K562 (cell line): ENCODE data around the gene RBBP5. TPM values are rescaled to one million over a fixed set of nuclear protein-coding genes. Genes with fewer than 3 reads are reported as not detected.

Experiments used
- ATAC-seq: fragments of 200-7000 bp; cut with Tn5 transposase; 3 replicates; pipeline ENCODE4 v1.9.1; 2020; ENCODE audit warnings: moderate library complexity
- BruUV-seq: library from RNA; stranded (reverse); fragments of 400-500 nt; replicated peaks from 2 replicates; lab custom pipeline; 2021; lab: Mats Ljungman, UMichigan
- CTCF ChIA-PET: fragments of 300-600 bp; formaldehyde crosslinking; extraction: SDS; loops from one replicate; lab custom pipeline; 2021; ENCODE audit warnings: low intra/inter-chr PET ratio; lab: Yijun Ruan, JAX
- POLR2A ChIA-PET: fragments of 300-600, 350-650 bp; sonication (Branson Sonifier 250); formaldehyde crosslinking; extraction: SDS; loops from one replicate; lab custom pipeline; 2021; ENCODE audit warnings: antibody characterized with exemption, inconsistent platforms; lab: Yijun Ruan, JAX
- DNase-seq, 4 experiments: peaks; one replicate each; pipeline versions ENCODE4 v3.0.0 to v3.0.0-alpha.2; 2011 to 2018; ENCODE audit warnings: low spot score in 3 of 4, mixed read lengths in 3 of 4; ENCODE audit errors: extremely low read depth in 1 of 4
- FAIRE-seq: peaks from 2 replicates; lab custom pipeline; 2011; peaks lifted over from hg19 to GRCh38; lab: Jason Lieb, UNC
- H2AFZ ChIP-seq: 2 replicates; pipeline ENCODE4 v1.6.0; 2011; ENCODE audit warnings: low read depth, low read length, control low read depth, inconsistent platforms
- H3K27ac ChIP-seq: fragments of 200-600 bp; 3 replicates; pipeline ENCODE4 v1.8.0; 2011; ENCODE audit warnings: low read depth, mild to moderate bottlenecking, control low read depth, inconsistent platforms, low read length, moderate library complexity, mixed read lengths; ENCODE audit errors: extremely low read depth
- H3K27me3 ChIP-seq, 2 experiments: fragments of 300-600 bp in 1 of 2; 2 replicates in 1 of 2; 3 replicates in 1 of 2; pipeline versions ENCODE4 v1.6.0 to v1.8.0; 2011; ENCODE audit warnings: inconsistent platforms in 2 of 2, low read length in 2 of 2, mild to moderate bottlenecking in 1 of 2, mixed read lengths in 1 of 2, moderate library complexity in 1 of 2; ENCODE audit not compliant: control insufficient read depth in 2 of 2, insufficient read depth in 2 of 2
- H3K36me3 ChIP-seq: fragments of 300-600 bp; 3 replicates; pipeline ENCODE4 v1.8.0; 2011; ENCODE audit warnings: mild to moderate bottlenecking, low read length, inconsistent platforms; ENCODE audit not compliant: control insufficient read depth, insufficient read depth
- H3K4me1 ChIP-seq, 2 experiments: fragments of 200-600 bp in 1 of 2; replicated peaks in 1 of 2; 2 replicates in 1 of 2; 3 replicates in 1 of 2; pipeline versions ENCODE4 v1.5.1 to v1.8.0; 2011; ENCODE audit warnings: inconsistent platforms in 2 of 2, low read length in 2 of 2, mild to moderate bottlenecking in 1 of 2, mixed read lengths in 1 of 2, moderate library complexity in 1 of 2; ENCODE audit not compliant: control insufficient read depth in 2 of 2, insufficient read depth in 2 of 2
- H3K4me2 ChIP-seq: 2 replicates; pipeline ENCODE4 v1.6.1; 2011; ENCODE audit warnings: low read length, control low read depth, inconsistent platforms, mixed read lengths; ENCODE audit not compliant: insufficient read depth
- H3K4me3 ChIP-seq: fragments of 200-600 bp; sonication (generic), shearing (Covaris generic); 2 replicates; pipeline ENCODE4 v1.5.1; 2016; ENCODE audit warnings: control low read depth, inconsistent platforms
- H3K79me2 ChIP-seq: fragments of 200-600 bp; 3 replicates; pipeline ENCODE4 v1.8.0; 2011; ENCODE audit warnings: low read length, inconsistent platforms; ENCODE audit not compliant: control insufficient read depth, insufficient read depth
- H3K9ac ChIP-seq, 2 experiments: 2 replicates each; pipeline versions ENCODE4 v1.6.0 to v1.6.1; 2011; ENCODE audit warnings: low read depth in 2 of 2, low read length in 2 of 2, control low read depth in 1 of 2, inconsistent platforms in 1 of 2, mild to moderate bottlenecking in 1 of 2, mixed read lengths in 1 of 2; ENCODE audit not compliant: insufficient read depth in 1 of 2
- H3K9me1 ChIP-seq: one replicate; pipeline ENCODE4 v1.6.0; 2011; ENCODE audit warnings: inconsistent platforms, mild to moderate bottlenecking, low read length, moderate library complexity; ENCODE audit not compliant: control insufficient read depth, insufficient read depth
- H3K9me3 ChIP-seq: replicated peaks from 2 replicates; pipeline ENCODE4 v1.5.1; 2011; ENCODE audit warnings: low read depth, low read length, inconsistent platforms; ENCODE audit not compliant: control insufficient read depth, insufficient read depth
- H4K20me1 ChIP-seq: replicated peaks from 2 replicates; pipeline ENCODE4 v1.6.1; 2011; ENCODE audit warnings: low read length, inconsistent platforms, mixed read lengths; ENCODE audit not compliant: control insufficient read depth, insufficient read depth
- ELK1 ChIP-seq: sonication (generic); formaldehyde crosslinking; IDR thresholded peaks from 2 replicates; pipeline ENCODE4 v1.8.1; 2022; ENCODE audit warnings: missing genetic modification reagents
- TCFL5 ChIP-seq: fragments of 250-450 bp; sonication (Bioruptor Pico); conservative IDR thresholded peaks from 2 replicates; pipeline ENCODE4 v1.6.1; 2021; ENCODE audit warnings: mild to moderate bottlenecking, moderate library complexity, matching md5 sums
- ZBTB40 ChIP-seq, 2 experiments: fragments of 450-650 bp in 1 of 2; sonication (generic) in 1 of 2; formaldehyde crosslinking in 1 of 2; IDR thresholded peaks; 2 replicates each; pipeline versions ENCODE4 v1.7.1 to v1.9.0; 2016 to 2022; ENCODE audit warnings: inconsistent platforms in 1 of 2, mild to moderate bottlenecking in 1 of 2, missing genetic modification reagents in 1 of 2
- WGBS: fragments of 100-300 bp; shearing (Covaris generic); methylation state at CpG from one replicate; pipeline ENCODE4 v1.1.6; 2016; ENCODE audit warnings: low coverage, mixed read lengths; ENCODE audit not compliant: insufficient coverage; ENCODE audit errors: missing lambda C conversion rate; 5-methylcytosine and 5-hydroxymethylcytosine counted together
- in situ Hi-C: fragments of 300-500 bp; cut with MboI; formaldehyde crosslinking; loops from 4 replicates; pipeline ENCODE4 v1.15.0; 2018; ENCODE audit warnings: inconsistent platforms, mixed read lengths
- intact Hi-C: fragments of 100-400 bp; cut with micrococcal nuclease; formaldehyde crosslinking; loops from 2 replicates; pipeline ENCODE4 v1.14.2; 2022
- polyA plus RNA-seq, 8 experiments: library from polyadenylated mRNA; depleted of rRNA in 4 of 8; stranded (reverse) in 5 of 8; unstranded in 3 of 8; fragments of >200 nt; fragmentation: Nextera tagmentation in 2 of 8; fragmentation: Illumina TruSeq in 1 of 8; extraction: Ambion mirVana in 2 of 8; extraction: Trizol in 1 of 8; gene quantifications; 2 replicates each; pipeline versions ENCODE4 v1.2.1 to v1.2.3, GENCODE V29; 2011 to 2014; ENCODE audit warnings: inconsistent platforms in 1 of 8, missing spikeins in 1 of 8
- total RNA-seq, 7 experiments: library from RNA; depleted of rRNA in 6 of 7; stranded (reverse); fragments of >200 nt in 6 of 7; fragmentation: Illumina TruSeq in 2 of 7; extraction: Trizol in 2 of 7; gene quantifications; 2 replicates each; pipeline versions ENCODE4 v1.2.1 to v1.2.3, GENCODE V29; 2011 to 2021; ENCODE audit warnings: low replicate concordance in 1 of 7

Gene RBBP5
- total and polyA plus RNA-seq, 9 of the 15 experiments (the other 6 are each of a cell fraction or from before 2014, with no cell fraction given) = 17.2 to 37.4 (median 28.4) TPM

GRCh38 chr1:205129447-205130029 lies 7.8 kb upstream of the RBBP5 start:
- no peak overlapping the region for H3K27ac ChIP-seq
- POLR2A ChIA-PET = interaction anchor here (1.1 to 3.1 kb wide), 2 partner anchors 7 to 11 kb away, joined by 4 to 22 read pairs; partner anchors contain the start of gene RBBP5
- H3K27me3 ChIP-seq = no peaks in the 10 kb centered on the region
- ATAC-seq (no peak), DNase-seq (no peak)
- H2AFZ ChIP-seq = no peak overlapping the region
- no peaks in the 10 kb centered on the region for H3K79me2 ChIP-seq
- H3K9ac ChIP-seq = no peak overlapping the region
- no peak for TF ChIP-seq TCFL5 (CRISPR knock-in tag)
- no peak for TF ChIP-seq ELK1 (CRISPR knock-in tag)
- no peak for TF ChIP-seq ZBTB40 (IDR thresholded peaks at IDR 0.05)
- no peak for TF ChIP-seq ZBTB40 (CRISPR knock-in tag; IDR thresholded peaks at IDR 0.05)
- TF ChIP-seq, all 486 proteins: peak for 0
- FAIRE-seq = no peak
- Histone ChIP-seq H3K9me1 (no peaks in the 10 kb centered on the region), H3K4me2 (no peak overlapping the region), H3K4me1 (peaks cover 0 to 2% of the 10 kb centered on the region in 2 experiments; a peak in 1 of 5 replicates), H3K36me3 (no peaks in the 10 kb centered on the region), H4K20me1 (no peaks in the 10 kb centered on the region), H3K4me3 (no peak overlapping the region), H3K9me3 (no peaks in the 10 kb centered on the region)
- no TSS peak for BruUV-seq
- in situ Hi-C loops (no loop called here), intact Hi-C loops (no loop called here)
- CTCF ChIA-PET = interaction anchor here (1.1 kb wide), 1 partner anchor 39 kb away, joined by 3 read pairs; no protein-coding TSS in a partner anchor
- WGBS = 39% methylated on average over 4 of the region's 4 CpGs
